IMR-90 (cell line): Measurements from ENCODE around the gene ITGA5. TPM values are rescaled to one million over a fixed set of nuclear protein-coding genes. Genes with fewer than 3 reads are reported as not detected.
A peak's percentile ranks its signal among the peaks of the same experiment; 100 is the strongest.

Experiments
- ATAC-seq: fragments of 200-7000 bp; cut with Tn5 transposase; 2 replicates; pipeline ENCODE4 v1.9.1; 2020; ENCODE audit warnings: low read depth, mild to moderate bottlenecking, moderate library complexity
- BruUV-seq: library from RNA; stranded (reverse); fragments of 400-500 nt; replicated peaks from 2 replicates; lab custom pipeline; 2021; lab: Mats Ljungman, UMichigan
- CTCF ChIA-PET: fragments of 300-600 bp; formaldehyde crosslinking; extraction: SDS; loops from one replicate; lab custom pipeline; 2021; ENCODE audit warnings: antibody characterized with exemption; lab: Yijun Ruan, JAX
- POLR2A ChIA-PET: fragments of 300-600 bp; sonication (Branson Sonifier 250); formaldehyde crosslinking; loops from one replicate; lab custom pipeline; 2022; ENCODE audit warnings: antibody characterized with exemption; ENCODE audit not compliant: unreplicated experiment; lab: Charles Lee
- DNase-seq: peaks from one replicate; pipeline ENCODE4 v3.0.0; 2013
- H2AFZ ChIP-seq: replicated peaks from 2 replicates; pipeline ENCODE3; 2013; ENCODE audit warnings: low read length, mild to moderate bottlenecking; ENCODE audit not compliant: poor library complexity
- H2AK5ac ChIP-seq: 2 replicates; pipeline ENCODE4 v1.6.1; 2013; ENCODE audit warnings: low read depth, low read length, inconsistent platforms
- H2AK9ac ChIP-seq: replicated peaks from 2 replicates; pipeline ENCODE3; 2013; ENCODE audit warnings: mild to moderate bottlenecking, low read depth, low read length, moderate library complexity; ENCODE audit not compliant: poor library complexity
- H2BK120ac ChIP-seq: 2 replicates; pipeline ENCODE4 v1.6.1; 2013; ENCODE audit warnings: low read depth, low read length, inconsistent platforms
- H2BK15ac ChIP-seq: 3 replicates; pipeline ENCODE4 v1.6.1; 2013; ENCODE audit warnings: low read depth, low read length, inconsistent platforms
- H2BK20ac ChIP-seq: 2 replicates; pipeline ENCODE4 v1.6.1; 2013; ENCODE audit warnings: low read depth, mild to moderate bottlenecking, inconsistent platforms, low read length, moderate library complexity
- H2BK5ac ChIP-seq: 2 replicates; pipeline ENCODE4 v1.6.1; 2013; ENCODE audit warnings: mild to moderate bottlenecking, low read depth, low read length, inconsistent platforms; ENCODE audit not compliant: poor library complexity, severe bottlenecking
- H3K14ac ChIP-seq: replicated peaks from 2 replicates; pipeline ENCODE4 v1.6.1; 2013; ENCODE audit warnings: low read depth, low read length, inconsistent platforms
- H3K18ac ChIP-seq: 2 replicates; pipeline ENCODE4 v1.6.1; 2013; ENCODE audit warnings: low read depth, low read length, control low read depth
- H3K23ac ChIP-seq: 2 replicates; pipeline ENCODE4 v1.6.1; 2013; ENCODE audit warnings: low read depth, low read length, inconsistent platforms
- H3K27ac ChIP-seq: 2 replicates; pipeline ENCODE4 v1.5.1; 2013; ENCODE audit warnings: mild to moderate bottlenecking, control low read depth, low read length; ENCODE audit not compliant: insufficient read depth
- H3K27me3 ChIP-seq: 2 replicates; pipeline ENCODE4 v1.6.1; 2013; ENCODE audit warnings: low read length; ENCODE audit not compliant: control insufficient read depth, insufficient read depth
- H3K36me3 ChIP-seq: 2 replicates; pipeline ENCODE4 v1.6.1; 2013; ENCODE audit warnings: low read length, mixed read lengths; ENCODE audit not compliant: control insufficient read depth, insufficient read depth
- H3K4ac ChIP-seq: 2 replicates; pipeline ENCODE4 v1.6.1; 2013; ENCODE audit warnings: low read depth, low read length, inconsistent platforms
- H3K4me1 ChIP-seq: 2 replicates; pipeline ENCODE4 v1.6.1; 2013; ENCODE audit warnings: low read length, mixed read lengths; ENCODE audit not compliant: control insufficient read depth, insufficient read depth
- H3K4me2 ChIP-seq: 2 replicates; pipeline ENCODE4 v1.6.1; 2013; ENCODE audit warnings: low read depth, mild to moderate bottlenecking, control low read depth, low read length, moderate library complexity
- H3K4me3 ChIP-seq: 2 replicates; pipeline ENCODE4 v1.5.1; 2013; ENCODE audit warnings: low read depth, mild to moderate bottlenecking, control low read depth, low read length, moderate library complexity; ENCODE audit not compliant: insufficient read depth
- H3K56ac ChIP-seq: 2 replicates; pipeline ENCODE4 v1.6.1; 2013; ENCODE audit warnings: low read length, inconsistent platforms; ENCODE audit not compliant: insufficient read depth; ENCODE audit errors: extremely low read depth
- H3K79me1 ChIP-seq, 2 experiments: 2 replicates each; pipeline ENCODE4 v1.6.1; 2013; ENCODE audit warnings: low read length in 2 of 2, inconsistent platforms in 1 of 2, low read depth in 1 of 2
- H3K9ac ChIP-seq: 2 replicates; pipeline ENCODE4 v1.6.1; 2013; ENCODE audit warnings: low read depth, low read length, control low read depth
- H3K9me1 ChIP-seq: 2 replicates; pipeline ENCODE4 v1.6.1; 2013; ENCODE audit warnings: low read length, inconsistent platforms; ENCODE audit not compliant: insufficient read depth
- H3K9me3 ChIP-seq: 2 replicates; pipeline ENCODE4 v1.6.1; 2013; ENCODE audit warnings: low read length; ENCODE audit not compliant: control insufficient read depth, insufficient read depth
- H4K20me1 ChIP-seq: 2 replicates; pipeline ENCODE4 v1.6.1; 2013; ENCODE audit warnings: low read length, inconsistent platforms; ENCODE audit not compliant: insufficient read depth
- H4K5ac ChIP-seq: 2 replicates; pipeline ENCODE4 v1.6.1; 2013; ENCODE audit warnings: mild to moderate bottlenecking, low read depth, low read length, control low read depth
- H4K8ac ChIP-seq, 2 experiments: 2 replicates each; pipeline ENCODE4 v1.6.1; 2013; ENCODE audit warnings: low read depth in 2 of 2, low read length in 2 of 2, control low read depth in 1 of 2, inconsistent platforms in 1 of 2
- H4K91ac ChIP-seq: 2 replicates; pipeline ENCODE4 v1.6.1; 2013; ENCODE audit warnings: low read depth, low read length, inconsistent platforms; ENCODE audit not compliant: insufficient read depth
- CEBPB ChIP-seq: IDR thresholded peaks from 2 replicates; pipeline ENCODE4 v1.6.1; 2012; ENCODE audit warnings: low read depth, low read length, improper control_type of control experiment
- CHD1 ChIP-seq: IDR thresholded peaks from 2 replicates; pipeline ENCODE4 v1.6.1; 2012; ENCODE audit warnings: low read depth, low read length, improper control_type of control experiment
- MAFK ChIP-seq: IDR thresholded peaks from 2 replicates; pipeline ENCODE4 v1.6.1; 2012; ENCODE audit warnings: low read depth, low read length, improper control_type of control experiment
- MAZ ChIP-seq: IDR thresholded peaks from 2 replicates; pipeline ENCODE4 v1.6.1; 2012; ENCODE audit warnings: low read depth, mild to moderate bottlenecking, low read length, improper control_type of control experiment, moderate library complexity, borderline replicate concordance
- NFE2L2 ChIP-seq: fragments of 150-350 bp; IDR thresholded peaks from 2 replicates; pipeline ENCODE4 v1.6.1; 2016; ENCODE audit warnings: low read depth, mild to moderate bottlenecking, low read length
- RFX5 ChIP-seq: IDR thresholded peaks from 2 replicates; pipeline ENCODE4 v1.8.0; 2012; ENCODE audit warnings: low read depth, mild to moderate bottlenecking, low read length, moderate library complexity
- WGBS, 2 experiments: methylation state at CpG; one replicate each; pipeline versions ENCODE4 v1.1.5 to v1.1.7; 2013; ENCODE audit warnings: missing lambda C conversion rate in 2 of 2; ENCODE audit not compliant: insufficient read length in 1 of 2; ENCODE audit errors: extremely low coverage in 2 of 2; 5-methylcytosine and 5-hydroxymethylcytosine counted together
- dilution Hi-C: fragments of 300-500 bp; cut with HindIII; formaldehyde crosslinking; loops from one replicate; pipeline ENCODE4 v1.14.3; 2018; ENCODE audit warnings: low sequenced_read_pairs; ENCODE audit not compliant: unreplicated experiment
- in situ Hi-C: fragments of 300-500 bp; cut with MboI; formaldehyde crosslinking; loops from 3 replicates; pipeline ENCODE4 v1.14.3; 2019; ENCODE audit warnings: low sequenced_read_pairs, inconsistent platforms, mixed read lengths
- intact Hi-C: fragments of 100-400 bp; cut with micrococcal nuclease; formaldehyde crosslinking; loops from 2 replicates; pipeline ENCODE4 v1.10.0; 2022
- polyA plus RNA-seq, 3 experiments: library from polyadenylated mRNA; depleted of rRNA; stranded (reverse); fragments of >200 nt; gene quantifications; 2 replicates each; pipeline ENCODE4 v1.2.3, GENCODE V29; 2012; ENCODE audit warnings: low replicate concordance in 1 of 3
- total RNA-seq: library from RNA; depleted of rRNA; stranded (reverse); fragments of >200 nt; gene quantifications from 2 replicates; pipeline ENCODE4 v1.2.3, GENCODE V29; 2012
- TF ChIP-seq, protein P1 (sequence below): conservative IDR thresholded peaks from 2 replicates; pipeline ENCODE4 v1.5.1; 2012; ENCODE audit warnings: mild to moderate bottlenecking, low read depth, low read length, improper control_type of control experiment

Gene ITGA5
- total and polyA plus RNA-seq, 2 of the 4 experiments (the other 2 are of a cell fraction): 159 to 259 TPM

DNA sequence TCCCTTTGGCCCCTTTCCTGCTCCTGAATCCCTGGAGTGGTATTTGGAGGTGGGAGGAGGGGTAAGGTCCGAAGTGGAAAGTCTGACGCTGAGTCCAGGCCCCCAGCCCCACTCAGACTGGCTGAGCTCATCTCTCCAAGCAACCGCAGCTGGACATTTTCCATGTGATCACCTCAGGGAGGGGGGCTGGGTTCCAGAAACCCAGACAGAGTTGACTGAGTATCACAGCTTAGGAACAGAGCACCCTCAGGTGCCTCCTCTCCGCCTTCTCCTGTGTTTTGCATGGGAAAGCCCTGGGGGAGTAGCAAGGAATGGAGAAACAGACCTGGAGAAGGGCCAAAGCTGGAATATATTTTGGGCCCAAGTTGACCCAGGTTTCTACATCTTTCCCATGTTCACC, 8.0 kb upstream of the ITGA5 start:
- POLR2A ChIA-PET: no interaction called here
- WGBS, 2 experiments: 85% methylated on average over 4 of the region's 4 CpGs; no CpG with 5 or more reads in 1 of the 2 experiments

More for the DNA sequence above, 8.0 kb upstream of the ITGA5 start:
- Histone ChIP-seq H3K4me2 (no peak overlapping the region), H2AK5ac (peak overlapping the region; percentile 96), H2AK9ac (no peak overlapping the region), H3K4ac (peak overlapping the region; percentile 92; the same call in 1 of the 2 replicates), H3K9me1 (peaks cover 25% of the 10 kb centered on the region), H2BK120ac (peak overlapping the region; percentile 93), H3K4me3 (no peak overlapping the region), H3K27me3 (no peaks in the 10 kb centered on the region), H3K23ac (no peak overlapping the region), H4K5ac (no peak overlapping the region), H3K4me1 (peaks cover 18% of the 10 kb centered on the region), H2BK15ac (peak overlapping the region; percentile 81; the same call in 1 of the 3 replicates), H3K18ac (no peak overlapping the region), H3K14ac (peak overlapping the region; percentile 83; the same call in 1 of the 2 replicates), H4K20me1 (no peaks in the 10 kb centered on the region), H3K79me1 (peaks cover 1 to 10% of the 10 kb centered on the region in 2 experiments; a peak in 2 of 4 replicates), H2AFZ (no peak overlapping the region), H4K91ac (peak overlapping the region; percentile 78; the same call in 1 of the 2 replicates), H2BK5ac (peak overlapping the region; percentile 48), H3K9ac (no peak overlapping the region), H3K36me3 (no peaks in the 10 kb centered on the region), H3K27ac (no peak overlapping the region), H2BK20ac (peak overlapping the region; percentile 90; the same call in 1 of the 2 replicates), H3K9me3 (no peaks in the 10 kb centered on the region), H4K8ac (peak overlapping the region; percentile 55 to 80; a peak in 3 of 4 replicates), H3K56ac (no peak overlapping the region)
- dilution Hi-C loops (no loop called here), intact Hi-C loops (no loop called here), in situ Hi-C loops (no loop called here)
- no peak for ATAC-seq
- DNase-seq: no peak
- BruUV-seq: no TSS peak
- TF ChIP-seq NFE2L2 (no peak), MAFK (no peak), MAZ (no peak), CHD1 (no peak), RFX5 (no peak), CEBPB (no peak)
- TF ChIP-seq, protein P1, sequence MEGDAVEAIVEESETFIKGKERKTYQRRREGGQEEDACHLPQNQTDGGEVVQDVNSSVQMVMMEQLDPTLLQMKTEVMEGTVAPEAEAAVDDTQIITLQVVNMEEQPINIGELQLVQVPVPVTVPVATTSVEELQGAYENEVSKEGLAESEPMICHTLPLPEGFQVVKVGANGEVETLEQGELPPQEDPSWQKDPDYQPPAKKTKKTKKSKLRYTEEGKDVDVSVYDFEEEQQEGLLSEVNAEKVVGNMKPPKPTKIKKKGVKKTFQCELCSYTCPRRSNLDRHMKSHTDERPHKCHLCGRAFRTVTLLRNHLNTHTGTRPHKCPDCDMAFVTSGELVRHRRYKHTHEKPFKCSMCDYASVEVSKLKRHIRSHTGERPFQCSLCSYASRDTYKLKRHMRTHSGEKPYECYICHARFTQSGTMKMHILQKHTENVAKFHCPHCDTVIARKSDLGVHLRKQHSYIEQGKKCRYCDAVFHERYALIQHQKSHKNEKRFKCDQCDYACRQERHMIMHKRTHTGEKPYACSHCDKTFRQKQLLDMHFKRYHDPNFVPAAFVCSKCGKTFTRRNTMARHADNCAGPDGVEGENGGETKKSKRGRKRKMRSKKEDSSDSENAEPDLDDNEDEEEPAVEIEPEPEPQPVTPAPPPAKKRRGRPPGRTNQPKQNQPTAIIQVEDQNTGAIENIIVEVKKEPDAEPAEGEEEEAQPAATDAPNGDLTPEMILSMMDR: no peak
- CTCF ChIA-PET: interaction anchor here (1.2 kb wide), 1 partner anchor 48 kb away, joined by 4 read pairs; no protein-coding TSS in a partner anchor
